IPS DF 19.7 (cell line): ENCODE measurements around the gene PCGF6.
A peak's percentile ranks its signal among the peaks of the same experiment; 100 is the strongest.
"Not testable (repeated sequence)": the region's sequence is repeated elsewhere in the genome, so short reads cannot be mapped to it uniquely, and the experiment has no call there.

Experiments
- DNase-seq: peaks from one replicate; pipeline ENCODE4 v3.0.0-alpha.2; 2013; ENCODE audit warnings: low read depth, low spot score

Gene PCGF6, protein sequence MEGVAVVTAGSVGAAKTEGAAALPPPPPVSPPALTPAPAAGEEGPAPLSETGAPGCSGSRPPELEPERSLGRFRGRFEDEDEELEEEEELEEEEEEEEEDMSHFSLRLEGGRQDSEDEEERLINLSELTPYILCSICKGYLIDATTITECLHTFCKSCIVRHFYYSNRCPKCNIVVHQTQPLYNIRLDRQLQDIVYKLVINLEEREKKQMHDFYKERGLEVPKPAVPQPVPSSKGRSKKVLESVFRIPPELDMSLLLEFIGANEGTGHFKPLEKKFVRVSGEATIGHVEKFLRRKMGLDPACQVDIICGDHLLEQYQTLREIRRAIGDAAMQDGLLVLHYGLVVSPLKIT

DNA sequence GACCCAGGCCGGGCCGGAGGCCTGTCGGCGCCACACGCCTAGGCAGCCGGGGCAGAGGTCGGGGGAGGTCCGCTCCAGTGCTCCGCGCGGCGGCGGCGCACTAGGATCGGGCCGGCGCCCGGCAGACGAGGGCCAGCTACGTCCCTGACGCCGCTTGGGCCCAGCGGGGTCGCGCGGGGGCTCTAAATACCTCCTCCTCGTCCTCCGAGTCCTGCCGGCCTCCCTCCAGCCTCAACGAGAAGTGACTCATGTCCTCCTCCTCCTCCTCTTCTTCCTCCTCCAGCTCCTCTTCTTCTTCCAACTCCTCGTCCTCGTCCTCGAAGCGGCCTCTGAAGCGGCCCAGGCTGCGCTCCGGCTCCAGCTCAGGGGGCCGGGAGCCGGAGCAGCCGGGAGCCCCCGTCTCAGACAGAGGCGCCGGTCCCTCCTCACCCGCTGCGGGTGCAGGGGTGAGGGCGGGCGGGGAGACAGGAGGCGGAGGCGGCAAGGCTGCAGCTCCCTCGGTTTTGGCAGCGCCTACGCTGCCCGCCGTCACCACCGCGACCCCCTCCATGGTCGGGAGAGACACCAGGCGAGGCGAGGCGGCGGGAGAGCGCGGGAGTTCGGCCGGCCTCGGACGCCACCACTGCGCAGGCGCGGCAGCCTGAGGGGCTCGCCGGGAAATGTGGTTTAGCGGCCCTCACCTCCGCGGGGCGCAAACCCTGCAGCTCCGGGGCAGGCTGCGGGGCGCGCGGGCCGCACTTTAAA lies at the start of gene PCGF6:
TSS of gene PCGF6 (minus strand) at position 624 of the 744 bp plus-strand sequence. CDS start at position 550, 74 bp downstream.
- peak; percentile 47 for DNase-seq

- DNase-seq: no peak
These were observed 46.4 kb upstream of the PCGF6 start for GRCh38 chr10:103397191-103397825.

- no peak for DNase-seq
These were observed 45.8 kb upstream of the PCGF6 start for GRCh38 chr10:103396789-103397087.

- DNase-seq: peak; percentile 95
These were observed 45.3 kb upstream of the PCGF6 start, which contains the start of the genes ATP5MK and PDCD11 for GRCh38 chr10:103396067-103396788. ATP5MK (minus strand) TSS chr10:103396475; CDS start chr10:103392457, 4,018 bp downstream. PDCD11 (plus strand) TSS chr10:103396626; CDS start chr10:103398427, 1,801 bp downstream.

GRCh38 chr10:103395754-103396066 lies 44.8 kb upstream of the PCGF6 start:
- no peak for DNase-seq

DNA sequence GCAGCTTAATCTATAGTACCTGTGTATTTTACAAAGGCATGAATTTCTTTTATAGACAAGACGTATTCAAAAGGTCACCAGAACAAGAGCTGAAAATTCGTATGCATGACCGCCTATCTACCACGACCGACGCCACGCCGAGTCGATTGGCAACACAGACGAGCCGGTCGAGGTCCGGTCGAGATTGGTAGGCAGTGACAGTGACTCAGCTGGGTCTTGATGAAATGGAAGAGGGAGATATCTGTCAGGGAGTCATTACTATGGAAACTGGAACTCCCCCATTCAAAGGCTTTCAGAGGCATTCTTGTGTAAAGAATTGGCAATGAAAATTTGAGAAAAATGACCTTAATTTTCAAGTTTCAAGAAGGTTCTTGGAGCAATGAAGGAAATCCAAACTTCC lies 43.2 kb upstream of the PCGF6 start:
- no peak for DNase-seq

- no peak for DNase-seq
These were observed 31.8 kb upstream of the PCGF6 start for GRCh38 chr10:103382769-103383168.

DNA sequence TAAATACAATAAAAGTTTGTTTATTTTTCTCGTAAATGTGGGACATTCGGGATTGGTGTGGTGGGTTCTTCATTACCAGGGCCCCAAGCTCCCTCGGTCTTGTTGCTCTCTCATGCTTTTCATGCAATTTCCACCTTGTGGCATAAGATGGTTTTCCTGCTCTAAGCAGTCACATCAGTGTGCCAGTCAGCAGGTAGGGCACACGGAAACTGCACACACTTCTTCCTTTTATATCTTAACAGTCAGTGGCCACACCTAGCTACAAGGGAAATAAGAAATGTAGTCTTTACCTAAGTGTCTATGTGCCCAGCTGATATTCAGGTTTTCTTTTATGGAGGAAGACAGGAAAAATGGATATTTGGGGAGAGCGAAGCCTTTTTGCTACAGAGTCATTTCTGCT lies 23.3 kb upstream of the PCGF6 start:
- DNase-seq: no peak

- DNase-seq: no peak
These were observed 22.6 kb upstream of the PCGF6 start for GRCh38 chr10:103373544-103373943.

DNA sequence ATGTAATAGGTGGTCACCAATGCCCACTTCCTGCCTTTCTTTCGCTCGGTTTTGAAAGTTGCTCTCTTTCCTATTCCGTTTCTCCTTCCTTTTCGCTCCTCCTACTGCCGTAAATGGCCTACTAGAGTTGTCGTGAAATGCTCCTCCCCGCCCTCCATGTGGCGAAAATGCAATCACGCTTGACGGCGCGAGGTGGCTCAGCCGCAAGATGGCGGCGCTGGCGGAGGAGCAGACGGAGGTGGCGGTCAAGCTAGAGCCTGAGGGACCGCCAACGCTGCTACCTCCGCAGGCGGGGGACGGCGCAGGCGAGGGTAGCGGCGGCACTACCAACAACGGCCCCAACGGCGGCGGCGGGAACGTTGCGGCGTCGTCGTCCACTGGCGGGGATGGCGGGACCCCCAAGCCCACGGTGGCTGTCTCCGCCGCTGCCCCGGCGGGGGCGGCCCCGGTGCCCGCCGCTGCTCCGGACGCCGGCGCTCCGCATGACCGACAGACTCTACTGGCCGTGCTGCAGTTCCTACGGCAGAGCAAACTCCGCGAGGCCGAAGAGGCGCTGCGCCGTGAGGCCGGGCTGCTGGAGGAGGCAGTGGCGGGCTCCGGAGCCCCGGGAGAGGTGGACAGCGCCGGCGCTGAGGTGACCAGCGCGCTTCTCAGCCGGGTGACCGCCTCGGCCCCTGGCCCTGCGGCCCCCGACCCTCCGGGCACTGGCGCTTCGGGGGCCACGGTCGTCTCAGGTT lies 17.0 kb upstream of the PCGF6 start, which contains the start of gene TAF5:
TSS of gene TAF5 (plus strand) at position 195 of the 737 bp plus-strand sequence. CDS start at position 209, 14 bp downstream.
- peak; percentile 92 for DNase-seq

- no peak for DNase-seq
These were observed 16.4 kb upstream of the PCGF6 start for GRCh38 chr10:103367379-103367781.

GRCh38 chr10:103360791-103361190 lies 9.9 kb upstream of the PCGF6 start:
- DNase-seq: not testable (repeated sequence)

- not testable (repeated sequence) for DNase-seq
These were observed 8.6 kb upstream of the PCGF6 start for GRCh38 chr10:103359493-103359892.

DNA sequence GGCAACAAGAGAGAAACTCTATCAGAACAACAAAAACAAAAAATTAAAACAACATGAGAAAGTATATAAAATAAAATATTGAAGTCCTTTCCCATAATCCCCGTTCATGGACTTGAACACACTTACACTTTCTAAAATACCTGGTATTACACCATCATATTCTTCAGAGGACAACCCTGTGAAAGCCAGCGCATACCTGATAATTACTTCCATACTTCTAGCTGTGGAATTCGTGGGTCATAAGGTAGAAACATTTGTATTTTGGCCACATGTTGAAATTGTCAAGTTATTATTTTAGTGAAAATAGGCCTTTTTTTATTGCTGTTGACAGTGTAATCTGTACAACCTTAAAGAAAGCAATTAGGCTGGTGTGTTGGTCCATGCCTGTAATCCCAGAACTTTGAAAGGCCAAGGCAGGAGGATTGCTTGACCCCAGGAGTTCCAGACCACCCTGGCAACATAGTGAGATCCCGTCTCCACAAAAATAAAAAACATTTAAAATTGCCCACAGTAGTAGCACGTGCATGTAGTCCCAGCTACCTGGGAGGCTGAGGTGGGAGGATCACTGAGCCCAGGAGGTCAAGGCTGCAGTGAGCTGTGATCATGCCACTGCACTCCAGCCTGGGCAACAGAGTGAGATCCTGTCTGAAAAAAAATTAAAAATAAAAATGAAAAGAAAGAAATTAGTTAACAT lies 5.1 kb upstream of the PCGF6 start:
- no peak for DNase-seq

DNA sequence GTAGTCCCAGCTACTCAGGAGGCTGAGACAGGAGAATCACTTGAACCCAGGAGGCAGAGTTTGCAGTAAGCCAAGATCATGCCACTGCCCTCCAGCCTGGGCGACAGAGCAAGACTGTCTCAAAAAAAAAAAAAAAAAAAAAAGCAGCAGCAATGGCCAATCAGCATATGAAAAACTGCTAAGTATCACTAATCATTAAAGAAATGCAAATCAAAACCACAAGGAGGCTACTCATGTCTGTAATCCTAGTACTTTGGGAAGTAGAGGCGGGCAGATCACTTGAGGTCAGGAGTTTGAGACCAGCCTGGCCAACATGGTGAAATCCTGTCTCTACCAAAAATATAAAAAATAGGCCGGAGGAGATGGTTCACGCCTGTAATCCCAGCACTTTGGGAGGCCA lies 3.6 kb upstream of the PCGF6 start:
- not testable (repeated sequence) for DNase-seq

DNA sequence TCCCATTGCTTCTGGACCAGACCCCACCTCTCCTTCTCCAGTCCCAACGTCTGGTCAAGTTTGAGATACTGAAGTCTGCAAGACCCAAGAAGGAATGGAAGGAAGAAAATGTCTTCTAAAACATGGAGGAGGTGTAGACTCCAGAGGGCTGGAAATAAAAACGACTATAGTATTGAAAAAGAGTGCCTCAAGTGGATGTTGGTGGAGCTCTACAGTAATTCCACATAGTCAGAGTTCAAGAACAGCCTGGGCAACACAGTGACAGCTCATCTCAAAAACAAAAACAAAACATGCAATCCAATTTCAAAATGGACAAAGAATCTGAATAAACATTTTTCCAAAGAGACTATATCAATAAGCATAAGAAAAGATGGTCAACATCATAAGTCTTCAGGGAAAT lies 2.3 kb upstream of the PCGF6 start:
- DNase-seq: no peak

DNA sequence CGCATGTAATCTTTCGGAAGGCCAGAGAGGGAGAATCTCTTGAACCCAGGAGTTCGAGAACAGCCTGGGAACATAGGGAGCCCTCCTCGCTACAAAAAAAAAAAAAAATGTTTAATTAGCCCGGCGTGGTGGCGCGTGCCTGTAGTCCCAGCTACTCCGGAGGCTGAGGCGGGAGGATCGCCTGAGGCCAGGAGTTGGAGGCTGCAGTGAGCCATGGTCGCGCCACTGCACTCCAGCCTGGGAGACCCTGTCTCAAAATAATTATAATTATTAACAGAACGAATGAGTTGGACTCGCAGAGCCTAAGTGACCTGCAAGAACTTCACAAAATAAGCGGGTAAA lies 794 bp downstream of the PCGF6 start:
- no peak for DNase-seq

DNA sequence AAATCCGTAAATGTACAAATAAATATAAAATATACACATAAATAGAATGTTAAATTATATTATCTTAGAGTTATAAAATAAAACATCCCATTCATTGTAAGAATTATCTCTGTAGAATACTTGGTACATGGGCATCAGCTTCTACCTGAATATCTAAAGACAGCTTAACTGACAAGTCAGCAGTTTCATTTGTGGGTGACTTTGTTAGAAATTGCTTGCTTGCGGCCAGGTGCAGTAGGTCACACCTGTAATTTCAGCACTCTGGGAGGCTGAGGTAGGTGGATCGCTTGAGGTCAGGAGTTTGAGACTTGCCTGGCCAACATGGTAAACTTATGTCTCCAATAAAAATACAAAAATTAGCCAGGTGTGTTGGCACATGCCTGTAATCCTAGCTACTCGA lies 14.6 kb downstream of the PCGF6 start:
- no peak for DNase-seq

GRCh38 chr10:103334567-103334966 lies 16.4 kb downstream of the PCGF6 start:
- DNase-seq: no peak

- DNase-seq: no peak
These were observed 16.9 kb downstream of the PCGF6 start for GRCh38 chr10:103333934-103334520.
